Measurements from ENCODE around the gene IL9.

DNA sequence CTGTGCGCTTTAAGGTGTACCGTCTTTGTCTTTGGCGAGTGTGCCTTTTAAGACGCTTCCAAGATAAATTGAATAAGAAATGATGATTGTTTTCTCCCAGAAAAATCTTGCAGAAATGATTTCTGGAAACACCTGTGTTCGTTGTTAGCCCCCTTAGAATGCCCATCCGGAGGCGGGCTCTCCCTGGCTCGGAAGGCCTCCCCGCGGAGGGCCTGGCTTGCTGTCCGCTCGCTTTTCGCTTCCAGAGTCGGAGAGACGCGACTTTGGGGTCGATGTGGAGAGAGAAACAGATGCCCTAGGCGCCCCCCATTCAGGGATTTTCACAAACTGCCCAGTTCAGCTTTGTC, 35.3 kb upstream of the IL9 start:
- TF ChIP-seq, protein P1, sequence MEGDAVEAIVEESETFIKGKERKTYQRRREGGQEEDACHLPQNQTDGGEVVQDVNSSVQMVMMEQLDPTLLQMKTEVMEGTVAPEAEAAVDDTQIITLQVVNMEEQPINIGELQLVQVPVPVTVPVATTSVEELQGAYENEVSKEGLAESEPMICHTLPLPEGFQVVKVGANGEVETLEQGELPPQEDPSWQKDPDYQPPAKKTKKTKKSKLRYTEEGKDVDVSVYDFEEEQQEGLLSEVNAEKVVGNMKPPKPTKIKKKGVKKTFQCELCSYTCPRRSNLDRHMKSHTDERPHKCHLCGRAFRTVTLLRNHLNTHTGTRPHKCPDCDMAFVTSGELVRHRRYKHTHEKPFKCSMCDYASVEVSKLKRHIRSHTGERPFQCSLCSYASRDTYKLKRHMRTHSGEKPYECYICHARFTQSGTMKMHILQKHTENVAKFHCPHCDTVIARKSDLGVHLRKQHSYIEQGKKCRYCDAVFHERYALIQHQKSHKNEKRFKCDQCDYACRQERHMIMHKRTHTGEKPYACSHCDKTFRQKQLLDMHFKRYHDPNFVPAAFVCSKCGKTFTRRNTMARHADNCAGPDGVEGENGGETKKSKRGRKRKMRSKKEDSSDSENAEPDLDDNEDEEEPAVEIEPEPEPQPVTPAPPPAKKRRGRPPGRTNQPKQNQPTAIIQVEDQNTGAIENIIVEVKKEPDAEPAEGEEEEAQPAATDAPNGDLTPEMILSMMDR (conservative IDR thresholded peaks at IDR 0.05): no peak
- no peak for TF ChIP-seq EZH2 (IDR thresholded peaks at IDR 0.05; ENCODE audit: low read depth)
